GM12878 (cell line): ENCODE results near the gene PI4KB. TPM values are rescaled to one million over a fixed set of nuclear protein-coding genes. Genes with fewer than 3 reads are reported as not detected.

Experiments
- ATAC-seq: fragments of 200-7000 bp; cut with Tn5 transposase; 3 replicates; pipeline ENCODE4 v1.9.1; 2020; ENCODE audit warnings: mild to moderate bottlenecking, moderate library complexity
- Bru-seq: library from RNA; stranded (reverse); fragments of 400-500 nt; gene quantifications from one replicate; lab custom pipeline; 2021; lab: Mats Ljungman, UMichigan
- BruChase-seq, 2 experiments: library from RNA; stranded (reverse); fragments of 400-500 nt; gene quantifications; one replicate each; lab custom pipeline; 2021; lab: Mats Ljungman, UMichigan
- BruUV-seq: library from RNA; stranded (reverse); fragments of 400-500 nt; replicated peaks from 2 replicates; lab custom pipeline; 2021; lab: Mats Ljungman, UMichigan
- CTCF ChIA-PET: fragments of 300-600 bp; sonication (Branson Sonifier 250); formaldehyde crosslinking; extraction: SDS; loops from one replicate; lab custom pipeline; 2021; ENCODE audit warnings: inconsistent platforms; lab: Yijun Ruan, JAX
- POLR2A ChIA-PET: fragments of 350-600 bp; formaldehyde crosslinking; extraction: SDS; loops from one replicate; lab custom pipeline; 2021; ENCODE audit warnings: inconsistent platforms; lab: Charles Lee
- RAD21 ChIA-PET: fragments of 300-600 bp; sonication (Branson Sonifier 250); formaldehyde crosslinking; loops from one replicate; lab custom pipeline; 2023; ENCODE audit warnings: antibody characterized with exemption; ENCODE audit not compliant: unreplicated experiment; lab: Charles Lee
- SMC1A ChIA-PET: fragments of 300-600 bp; sonication (Branson Sonifier 250); formaldehyde crosslinking; loops from one replicate; lab custom pipeline; 2023; ENCODE audit not compliant: unreplicated experiment, uncharacterized antibody; lab: Charles Lee
- DNase-seq: peaks from one replicate; pipeline ENCODE4 v3.0.0-alpha.2; 2011; ENCODE audit warnings: low read depth, low spot score
- FAIRE-seq: peaks from 3 replicates; lab custom pipeline; 2011; peaks lifted over from hg19 to GRCh38; lab: Jason Lieb, UNC
- H2AFZ ChIP-seq: 2 replicates; pipeline ENCODE4 v1.6.0; 2011; ENCODE audit warnings: low read depth, low read length, control low read depth; ENCODE audit not compliant: control insufficient read depth
- H3K27ac ChIP-seq: 2 replicates; pipeline ENCODE4 v1.5.1; 2011; ENCODE audit warnings: control low read depth; ENCODE audit not compliant: control insufficient read depth, insufficient read depth
- H3K27me3 ChIP-seq, 2 experiments: replicated peaks in 1 of 2; 2 replicates each; pipeline versions ENCODE4 v1.6.0 to v1.6.1; 2011; ENCODE audit warnings: low read length in 1 of 2; ENCODE audit not compliant: control insufficient read depth in 2 of 2, insufficient read depth in 2 of 2
- H3K36me3 ChIP-seq, 2 experiments: 2 replicates each; pipeline ENCODE4 v1.5.1; 2011; ENCODE audit warnings: low read length in 1 of 2; ENCODE audit not compliant: control insufficient read depth in 2 of 2, insufficient read depth in 2 of 2
- H3K4me1 ChIP-seq: 2 replicates; pipeline ENCODE4 v1.6.1; 2011; ENCODE audit warnings: mild to moderate bottlenecking, low read length, moderate library complexity, mixed read lengths; ENCODE audit not compliant: control insufficient read depth, insufficient read depth
- H3K4me2 ChIP-seq: 2 replicates; pipeline ENCODE4 v1.6.0; 2011; ENCODE audit warnings: control low read depth; ENCODE audit not compliant: control insufficient read depth, insufficient read depth
- H3K4me3 ChIP-seq: fragments of 200-600 bp; sonication (generic); 2 replicates; pipeline ENCODE4 v1.5.1; 2016
- H3K79me2 ChIP-seq: 2 replicates; pipeline ENCODE4 v1.6.0; 2011; ENCODE audit warnings: low read length; ENCODE audit not compliant: control insufficient read depth, insufficient read depth
- H3K9ac ChIP-seq: 2 replicates; pipeline ENCODE4 v1.8.0; 2011; ENCODE audit warnings: low read length, control low read depth, mixed read lengths; ENCODE audit not compliant: control insufficient read depth, insufficient read depth
- H3K9me3 ChIP-seq: replicated peaks from 3 replicates; pipeline ENCODE4 v1.5.1; 2011; ENCODE audit warnings: mild to moderate bottlenecking, low read length; ENCODE audit not compliant: control insufficient read depth, insufficient read depth
- H4K20me1 ChIP-seq: 2 replicates; pipeline ENCODE4 v1.6.0; 2011; ENCODE audit not compliant: control insufficient read depth, insufficient read depth
- BACH1 ChIP-seq: fragments of 450-650 bp; IDR thresholded peaks from 2 replicates; pipeline ENCODE4 v1.6.1; 2017; ENCODE audit warnings: mild to moderate bottlenecking, borderline replicate concordance
- CBFB ChIP-seq: IDR thresholded peaks from 2 replicates; pipeline ENCODE4 v1.6.1; 2016; ENCODE audit warnings: antibody characterized with exemption, low read depth
- HDAC2 ChIP-seq: fragments of 200-600 bp; sonication (generic); IDR thresholded peaks from 2 replicates; pipeline ENCODE4 v1.6.1; 2017
- IRF4 ChIP-seq: IDR thresholded peaks from 2 replicates; pipeline ENCODE4 v1.6.1; 2011; ENCODE audit warnings: low read depth, low read length
- MEF2A ChIP-seq: IDR thresholded peaks from 2 replicates; pipeline ENCODE4 v1.6.1; 2011; ENCODE audit warnings: low read depth, mild to moderate bottlenecking, low read length, moderate library complexity; ENCODE audit not compliant: insufficient read depth
- MEF2B ChIP-seq: fragments of 450-650 bp; IDR thresholded peaks from 2 replicates; pipeline ENCODE4 v1.6.1; 2018; ENCODE audit warnings: mild to moderate bottlenecking, moderate library complexity; ENCODE audit not compliant: partially characterized antibody, poor library complexity, severe bottlenecking
- MTA3 ChIP-seq: IDR thresholded peaks from 2 replicates; pipeline ENCODE4 v1.6.1; 2012; ENCODE audit warnings: low read length, inconsistent platforms, borderline replicate concordance
- MXI1 ChIP-seq: fragments of 150-350 bp; IDR thresholded peaks from 2 replicates; pipeline ENCODE4 v1.6.1; 2011; ENCODE audit warnings: low read depth, mild to moderate bottlenecking, inconsistent platforms, low read length, improper control_type of control experiment
- WGBS: methylation state at CpG from one replicate; pipeline ENCODE4 v1.1.6; 2016; ENCODE audit warnings: low lambda C conversion rate; ENCODE audit not compliant: insufficient replicate concordance, insufficient coverage; ENCODE audit errors: missing lambda C conversion rate; 5-methylcytosine and 5-hydroxymethylcytosine counted together
- in situ Hi-C: fragments of 300-500 bp; cut with MboI; formaldehyde crosslinking; loops from 9 replicates; pipeline ENCODE4 v1.14.3; 2018; ENCODE audit warnings: mixed read lengths
- intact Hi-C: fragments of 100-400 bp; cut with micrococcal nuclease; formaldehyde crosslinking; loops from one replicate; pipeline ENCODE4 v1.14.2; 2022; ENCODE audit not compliant: unreplicated experiment
- long read RNA-seq, 2 experiments: library from polyadenylated mRNA; unstranded; transcript quantifications; one replicate each; pipeline ENCODE4 v2.0.0, GENCODE V29; 2019 to 2020
- polyA minus RNA-seq, 3 experiments: library from RNA; depleted of rRNA, polyadenylated mRNA; stranded (reverse); fragments of >200 nt; gene quantifications; 2 replicates each; pipeline ENCODE4 v1.2.3, GENCODE V29; 2011
- polyA plus RNA-seq, 11 experiments: library from polyadenylated mRNA; depleted of rRNA in 4 of 11; unstranded in 6 of 11; stranded (reverse) in 5 of 11; fragments of >200 nt; fragmentation: Nextera tagmentation in 4 of 11; fragmentation: Illumina TruSeq in 1 of 11; extraction: Ambion mirVana in 4 of 11; extraction: Trizol in 1 of 11; gene quantifications; 1 replicate in 1 of 11; 2 replicates in 10 of 11; pipeline versions ENCODE4 v1.2.1 to v1.2.3, GENCODE V29; 2011 to 2016; ENCODE audit warnings: inconsistent platforms in 2 of 11, missing spikeins in 2 of 11, low read depth in 1 of 11
- total RNA-seq, 4 experiments: library from RNA; depleted of rRNA in 3 of 4; stranded (reverse); fragments of >200 nt in 3 of 4; fragmentation: Illumina TruSeq in 1 of 4; extraction: Trizol in 1 of 4; gene quantifications; 2 replicates each; pipeline versions ENCODE4 v1.2.1 to v1.2.3, GENCODE V29; 2013 to 2021
- TF ChIP-seq, protein P1 (sequence below): fragments of 150-350 bp; IDR thresholded peaks from 2 replicates; pipeline ENCODE4 v1.6.1; 2014; ENCODE audit warnings: mild to moderate bottlenecking, low read depth, low read length
- TF ChIP-seq, protein P2 (sequence below): fragments of 450-650 bp; IDR thresholded peaks from 2 replicates; pipeline ENCODE4 v1.6.1; 2017; ENCODE audit warnings: mild to moderate bottlenecking
- TF ChIP-seq, protein P3 (sequence below): IDR thresholded peaks from 2 replicates; pipeline ENCODE4 v1.6.1; 2011; ENCODE audit warnings: low read depth, mild to moderate bottlenecking, low read length, moderate library complexity, borderline replicate concordance; ENCODE audit errors: extremely low read depth
- TF ChIP-seq, protein P4 (sequence below): IDR thresholded peaks from 2 replicates; pipeline ENCODE4 v1.6.1; 2012; ENCODE audit warnings: low read depth, low read length, improper control_type of control experiment

Gene PI4KB
- 68.9 and 69.2 TPM in 2 replicates for total RNA-seq (2013; cell fraction: nucleolus; rRNA removed)
- total RNA-seq (2014; rRNA removed) (46.3 and 50.0 TPM in 2 replicates), total RNA-seq (2014; rRNA removed; fragmentation: Illumina TruSeq; extraction: Trizol) (27.0 and 27.6 TPM in 2 replicates), total RNA-seq (2021) (56.8 and 58.5 TPM in 2 replicates), polyA plus RNA-seq (2011; rRNA removed) (58.8 and 88.3 TPM in 2 replicates), polyA plus RNA-seq (2014; fragmentation: Illumina TruSeq; extraction: Trizol) (44.1 and 52.2 TPM in 2 replicates), polyA plus RNA-seq (2014; fragmentation: Nextera tagmentation; extraction: Ambion mirVana) (1 to 10 TPM; 3.3 to 7.2 TPM), polyA plus RNA-seq (2014; rRNA removed) (62.9 and 72.2 TPM in 2 replicates), polyA plus RNA-seq (2016; fragmentation: Nextera tagmentation; extraction: Ambion mirVana) (10 to 100 TPM; 51.2 to 53.1 TPM), polyA minus RNA-seq (2011; rRNA and poly(A)+ RNA removed) (150 and 166 TPM in 2 replicates), Bru-seq, nascent RNA (percentile 81 among the genes with signal in this experiment), BruChase-seq, experiment 1, labeled RNA remaining after a 6-hour chase (percentile 84 among the genes with signal in this experiment), BruChase-seq, experiment 2, labeled RNA remaining after a 2-hour chase (percentile 85 among the genes with signal in this experiment)
- 29.3 TPM for polyA plus RNA-seq (2011; ENCODE audit: low read depth)
- polyA plus RNA-seq (2011; cell fraction: cytosol; rRNA removed) = 103 and 113 TPM in 2 replicates
- 151 and 222 TPM in 2 replicates for polyA plus RNA-seq (2011; cell fraction: nucleus; rRNA removed)
- polyA plus RNA-seq (2012) = 37.7 and 45.0 TPM in 2 replicates
- polyA minus RNA-seq (2011; cell fraction: cytosol; rRNA and poly(A)+ RNA removed) = 32.1 and 33.4 TPM in 2 replicates
- polyA minus RNA-seq (2011; cell fraction: nucleus; rRNA and poly(A)+ RNA removed) = 40.0 and 60.0 TPM in 2 replicates
- long read RNA-seq, experiment 1, transcript PI4KB-203 (11 exons, 3,934 nt) = major isoform, 7 of 29 reads
- long read RNA-seq, experiment 1, partial matches to known transcripts = 7 of 29 reads
- long read RNA-seq, experiment 1, other reads (novel, unspliced or antisense) = 10 of 29 reads
- long read RNA-seq, experiment 2, partial matches to known transcripts = 13 of 26 reads
- long read RNA-seq, experiment 2, other reads (novel, unspliced or antisense) = 11 of 26 reads

DNA sequence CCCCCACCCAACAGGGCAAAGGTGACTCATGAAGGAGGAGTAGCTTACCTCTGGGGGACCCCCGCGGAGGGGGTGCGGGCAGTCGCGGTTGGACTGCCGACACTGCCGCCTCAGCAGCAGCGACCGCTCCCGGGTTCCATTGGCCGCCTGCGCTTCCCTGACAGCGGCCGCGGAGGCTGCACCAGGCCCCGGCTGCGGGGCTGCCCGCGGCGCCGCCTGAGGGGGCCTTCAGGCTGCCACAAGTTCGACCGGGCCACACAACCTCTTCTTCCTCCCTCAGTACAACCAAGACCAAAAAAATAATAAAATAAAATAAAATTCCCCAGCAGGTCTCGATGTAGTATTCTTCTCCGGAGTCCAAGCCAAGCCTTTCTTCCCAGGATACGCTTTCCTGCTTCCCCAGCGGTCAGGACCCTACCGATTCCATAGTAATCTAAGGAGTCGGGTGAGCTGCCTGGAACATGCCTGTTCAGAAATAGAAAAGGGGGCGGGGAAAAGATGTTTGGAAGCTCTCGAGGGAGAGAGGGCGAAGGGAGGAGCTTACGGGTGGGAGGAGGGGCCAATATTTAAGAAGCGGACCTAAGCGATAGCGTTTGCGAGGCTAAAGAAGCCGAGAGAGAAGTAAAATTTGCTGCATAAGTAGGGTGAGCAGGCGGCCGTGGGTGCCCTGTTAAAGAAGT lies at the start of gene PI4KB:
Gene PI4KB, minus strand, starts transcription at position 194 of the 680 bp plus-strand sequence. CDS start 10,935 bp downstream, outside the sequence.
- Histone ChIP-seq H3K4me3 (peak within 1 kb of the TSS; percentile 74), H3K4me1 (peaks cover 9% of the 10 kb centered on the region; the same call in 1 of the 2 replicates), H4K20me1 (no peaks in the 10 kb centered on the region), H3K4me2 (peak within 1 kb of the TSS; percentile 77), H2AFZ (peak within 1 kb of the TSS; percentile 84), H3K27ac (peak within 1 kb of the TSS; percentile 95), H3K36me3 (no peaks in the 10 kb centered on the region; a peak in 1 of 4 replicates), H3K9ac (peak within 1 kb of the TSS; percentile 89), H3K79me2 (peaks cover 30% of the 10 kb centered on the region), H3K27me3 (no peaks in the 10 kb centered on the region), H3K9me3 (no peaks in the 10 kb centered on the region)
- POLR2A ChIA-PET = interaction anchor here (0.5 to 10.5 kb wide), 16 partner anchors 9 to 170 kb away, joined by 3 to 110 read pairs (median 4); partner anchors contain the start of genes PSMB4, RFX5, TNFAIP8L2 and VPS72
- in situ Hi-C loops (no loop called here), intact Hi-C loops (loop anchor here (2.0 to 5.0 kb wide), 2 partner anchors 45 to 130 kb away; partner anchors contain the start of genes PIP5K1A and ZNF687)
- RAD21 ChIA-PET = interaction anchor here (0.6 to 3.8 kb wide), 20 partner anchors 11 to 964 kb away, joined by 3 to 37 read pairs (median 4); partner anchors contain the start of genes PSMB4, PSMD4, RFX5 and RPRD2
- peak; percentile 93 for ATAC-seq
- SMC1A ChIA-PET = interaction anchor here (0.8 to 6.8 kb wide), 18 partner anchors 9 to 117 kb away, joined by 3 to 75 read pairs (median 4); partner anchors contain the start of genes PSMB4, PSMD4, RFX5 and ZNF687
- FAIRE-seq = peak; percentile 94
- CTCF ChIA-PET = interaction anchor here (0.6 to 14.4 kb wide), 12 partner anchors 12 to 369 kb away, joined by 3 to 189 read pairs (median 4); no protein-coding TSS in a partner anchor
- DNase-seq = peak; percentile 83
- WGBS = 2% methylated on average over 38 of the region's 40 CpGs
- no TSS peak for BruUV-seq
- peak; percentile 5; the same call in 1 of the 2 replicates for TF ChIP-seq CBFB
- no peak for TF ChIP-seq IRF4
- TF ChIP-seq BACH1 = no peak
- TF ChIP-seq MEF2B = peak; percentile 66
- TF ChIP-seq, protein P1, sequence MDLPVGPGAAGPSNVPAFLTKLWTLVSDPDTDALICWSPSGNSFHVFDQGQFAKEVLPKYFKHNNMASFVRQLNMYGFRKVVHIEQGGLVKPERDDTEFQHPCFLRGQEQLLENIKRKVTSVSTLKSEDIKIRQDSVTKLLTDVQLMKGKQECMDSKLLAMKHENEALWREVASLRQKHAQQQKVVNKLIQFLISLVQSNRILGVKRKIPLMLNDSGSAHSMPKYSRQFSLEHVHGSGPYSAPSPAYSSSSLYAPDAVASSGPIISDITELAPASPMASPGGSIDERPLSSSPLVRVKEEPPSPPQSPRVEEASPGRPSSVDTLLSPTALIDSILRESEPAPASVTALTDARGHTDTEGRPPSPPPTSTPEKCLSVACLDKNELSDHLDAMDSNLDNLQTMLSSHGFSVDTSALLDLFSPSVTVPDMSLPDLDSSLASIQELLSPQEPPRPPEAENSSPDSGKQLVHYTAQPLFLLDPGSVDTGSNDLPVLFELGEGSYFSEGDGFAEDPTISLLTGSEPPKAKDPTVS = no peak
- TF ChIP-seq, protein P2, sequence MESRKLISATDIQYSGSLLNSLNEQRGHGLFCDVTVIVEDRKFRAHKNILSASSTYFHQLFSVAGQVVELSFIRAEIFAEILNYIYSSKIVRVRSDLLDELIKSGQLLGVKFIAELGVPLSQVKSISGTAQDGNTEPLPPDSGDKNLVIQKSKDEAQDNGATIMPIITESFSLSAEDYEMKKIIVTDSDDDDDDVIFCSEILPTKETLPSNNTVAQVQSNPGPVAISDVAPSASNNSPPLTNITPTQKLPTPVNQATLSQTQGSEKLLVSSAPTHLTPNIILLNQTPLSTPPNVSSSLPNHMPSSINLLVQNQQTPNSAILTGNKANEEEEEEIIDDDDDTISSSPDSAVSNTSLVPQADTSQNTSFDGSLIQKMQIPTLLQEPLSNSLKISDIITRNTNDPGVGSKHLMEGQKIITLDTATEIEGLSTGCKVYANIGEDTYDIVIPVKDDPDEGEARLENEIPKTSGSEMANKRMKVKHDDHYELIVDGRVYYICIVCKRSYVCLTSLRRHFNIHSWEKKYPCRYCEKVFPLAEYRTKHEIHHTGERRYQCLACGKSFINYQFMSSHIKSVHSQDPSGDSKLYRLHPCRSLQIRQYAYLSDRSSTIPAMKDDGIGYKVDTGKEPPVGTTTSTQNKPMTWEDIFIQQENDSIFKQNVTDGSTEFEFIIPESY = no peak
- TF ChIP-seq, protein P3, sequence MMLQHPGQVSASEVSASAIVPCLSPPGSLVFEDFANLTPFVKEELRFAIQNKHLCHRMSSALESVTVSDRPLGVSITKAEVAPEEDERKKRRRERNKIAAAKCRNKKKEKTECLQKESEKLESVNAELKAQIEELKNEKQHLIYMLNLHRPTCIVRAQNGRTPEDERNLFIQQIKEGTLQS = no peak
- TF ChIP-seq, protein P4, sequence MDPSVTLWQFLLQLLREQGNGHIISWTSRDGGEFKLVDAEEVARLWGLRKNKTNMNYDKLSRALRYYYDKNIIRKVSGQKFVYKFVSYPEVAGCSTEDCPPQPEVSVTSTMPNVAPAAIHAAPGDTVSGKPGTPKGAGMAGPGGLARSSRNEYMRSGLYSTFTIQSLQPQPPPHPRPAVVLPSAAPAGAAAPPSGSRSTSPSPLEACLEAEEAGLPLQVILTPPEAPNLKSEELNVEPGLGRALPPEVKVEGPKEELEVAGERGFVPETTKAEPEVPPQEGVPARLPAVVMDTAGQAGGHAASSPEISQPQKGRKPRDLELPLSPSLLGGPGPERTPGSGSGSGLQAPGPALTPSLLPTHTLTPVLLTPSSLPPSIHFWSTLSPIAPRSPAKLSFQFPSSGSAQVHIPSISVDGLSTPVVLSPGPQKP = 0 out of 2 replicates have a peak, but pooled peaks have one; percentile 9
- TF ChIP-seq HDAC2 = no peak
- 0 out of 2 replicates have a peak, but pooled peaks have one; percentile 26 for TF ChIP-seq MTA3
- TF ChIP-seq MXI1 = no peak
- no peak for TF ChIP-seq MEF2A
